Adrenal gland (tissue), 12 donors: ENCODE data around the gene NDUFB7. TPM values are rescaled to one million over a fixed set of nuclear protein-coding genes. Genes with fewer than 3 reads are reported as not detected.
A peak's percentile ranks its signal among the peaks of the same experiment; 100 is the strongest.
"Not testable (repeated sequence)": the region's sequence is repeated elsewhere in the genome, so short reads cannot be mapped to it uniquely, and the experiment has no call there.

ENCODE experiments used
- DNase-seq, 7 donors: peaks; one replicate each; pipeline ENCODE4 v3.0.0-alpha.2; 2019 to 2020
- H3K27ac ChIP-seq, 5 donors: fragments of 200-600 bp; sonication (generic) in 4 of 5; 1 replicate in 3 of 5; 2 replicates in 2 of 5; pipeline versions ENCODE4 v1.5.1 to v1.8.0; 2016 to 2020; ENCODE audit warnings: mild to moderate bottlenecking in 1 of 5
- H3K27me3 ChIP-seq: fragments of 200-600 bp; 2 replicates; pipeline ENCODE4 v1.8.0; 2021
- H3K36me3 ChIP-seq, 2 donors: fragments of 200-600 bp; replicated peaks in 1 of 2; 1 replicate in 1 of 2; 2 replicates in 1 of 2; pipeline versions ENCODE4 v1.5.1 to v1.8.0; 2018 to 2022
- H3K4me1 ChIP-seq, 2 donors: fragments of 200-600 bp; replicated peaks in 1 of 2; 1 replicate in 1 of 2; 2 replicates in 1 of 2; pipeline versions ENCODE4 v1.5.1 to v1.8.0; 2018 to 2021
- H3K4me3 ChIP-seq, 4 donors: fragments of 200-600 bp; sonication (generic) in 3 of 4; one replicate each; pipeline ENCODE4 v1.5.1; 2016 to 2018
- H3K9me3 ChIP-seq, 3 donors: fragments of 200-600 bp; sonication (generic) in 1 of 3; replicated peaks in 1 of 3; 1 replicate in 2 of 3; 2 replicates in 1 of 3; pipeline versions ENCODE4 v1.5.1 to v1.8.0; 2016 to 2021
- POLR2A ChIP-seq, 2 donors: fragments of 450-650 bp; IDR thresholded peaks; one replicate each; pipeline ENCODE4 v1.6.1; 2017; ENCODE audit warnings: antibody characterized with exemption in 2 of 2, mild to moderate bottlenecking in 2 of 2, moderate library complexity in 1 of 2
- WGBS, 4 donors: extraction: QIAGEN DNeasy Blood & Tissue Kit in 2 of 4; methylation state at CpG; one replicate each; pipeline versions ENCODE4 v1.1.5 to v1.1.7; 2013 to 2017; 5-methylcytosine and 5-hydroxymethylcytosine counted together
- intact Hi-C, 2 donors: fragments of 100-400 bp; cut with DNase I; formaldehyde crosslinking; loops; one replicate each; pipeline versions ENCODE4 v1.14.1 to v1.15.0; 2022 to 2023
- polyA plus RNA-seq, 3 donors: library from polyadenylated mRNA; stranded (reverse); fragments of 200-250 nt in 2 of 3; fragments of 350-450 nt in 1 of 3; fragmentation: Illumina TruSeq in 1 of 3; extraction: RNeasy Lipid Tissue Mini Kit (QIAGEN cat#74804) in 1 of 3; gene quantifications; one replicate each; pipeline ENCODE4 v1.2.3, GENCODE V29; 2013 to 2014
- total RNA-seq, 9 donors: library from RNA; depleted of rRNA in 4 of 9; stranded (reverse); fragments of >200 nt in 4 of 9; fragments of 120-200 nt in 1 of 9; fragmentation: NEBNext Ultra II Directional in 1 of 9; extraction: Animal tissue kit (Norgen Biotek cat#: 25700) in 1 of 9; gene quantifications; one replicate each; pipeline versions ENCODE4 v1.1.0 to v1.2.4, GENCODE V29; 2013 to 2023
- TF ChIP-seq, protein P1 (sequence below), 6 experiments: fragments of 450-650 bp in 4 of 6; fragments of 200-600 bp in 2 of 6; sonication (generic) in 1 of 6; IDR thresholded peaks; 1 replicate in 5 of 6; 2 replicates in 1 of 6; pipeline versions ENCODE4 v1.5.1 to v1.8.0; 2016 to 2021; ENCODE audit warnings: antibody characterized with exemption in 6 of 6, mild to moderate bottlenecking in 2 of 6, moderate library complexity in 1 of 6
- donor health status: healthy with polysubstance abuse.
- donor health status: Bipolar disorder and iron deficiency.
- donor health status: DM: yes; HTN: yes; CAD: no.
- donor health status: DM: no; HTN: no; CAD: no.
- donor health status: DM: no; HTN: no; CAD: no.
- donor health status: DM: yes; HTN: yes; CAD: no.

NDUFB7 gene
- total and polyA plus RNA-seq, 12 donors, result 19.1 to 848 (median 365) TPM

- H3K9me3 ChIP-seq, intact Hi-C loops, H3K4me3 ChIP-seq, H3K27me3 ChIP-seq, H3K36me3 ChIP-seq: not testable (repeated sequence)
- H3K4me1 ChIP-seq, result peaks cover 24 to 45% of the 10 kb centered on the region in 2 donors
- WGBS, 4 donors, result 53 to 62% (median 60%) methylated on average over 12 of the region's 12 CpGs
- peak overlapping the region in 4 of 5 donors; percentile 35 to 82 (median 58) for H3K27ac ChIP-seq
- peak in 6 of 7 donors; percentile 67 to 85 (median 74) for DNase-seq
- TF ChIP-seq, protein P1, sequence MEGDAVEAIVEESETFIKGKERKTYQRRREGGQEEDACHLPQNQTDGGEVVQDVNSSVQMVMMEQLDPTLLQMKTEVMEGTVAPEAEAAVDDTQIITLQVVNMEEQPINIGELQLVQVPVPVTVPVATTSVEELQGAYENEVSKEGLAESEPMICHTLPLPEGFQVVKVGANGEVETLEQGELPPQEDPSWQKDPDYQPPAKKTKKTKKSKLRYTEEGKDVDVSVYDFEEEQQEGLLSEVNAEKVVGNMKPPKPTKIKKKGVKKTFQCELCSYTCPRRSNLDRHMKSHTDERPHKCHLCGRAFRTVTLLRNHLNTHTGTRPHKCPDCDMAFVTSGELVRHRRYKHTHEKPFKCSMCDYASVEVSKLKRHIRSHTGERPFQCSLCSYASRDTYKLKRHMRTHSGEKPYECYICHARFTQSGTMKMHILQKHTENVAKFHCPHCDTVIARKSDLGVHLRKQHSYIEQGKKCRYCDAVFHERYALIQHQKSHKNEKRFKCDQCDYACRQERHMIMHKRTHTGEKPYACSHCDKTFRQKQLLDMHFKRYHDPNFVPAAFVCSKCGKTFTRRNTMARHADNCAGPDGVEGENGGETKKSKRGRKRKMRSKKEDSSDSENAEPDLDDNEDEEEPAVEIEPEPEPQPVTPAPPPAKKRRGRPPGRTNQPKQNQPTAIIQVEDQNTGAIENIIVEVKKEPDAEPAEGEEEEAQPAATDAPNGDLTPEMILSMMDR (IDR thresholded peaks at IDR 0.05), result peak in 5 of 6 experiments; percentile 5 to 34 (median 19)
These were observed 20.5 kb downstream of the NDUFB7 start for GRCh38 chr19:14551134-14552005.

- intact Hi-C loops, result no loop called here
- 53 to 62% (median 53%) methylated on average over 9 to 15 of the region's 15 CpGs for WGBS, 4 donors
- Histone ChIP-seq H3K9me3 (no peaks in the 10 kb centered on the region), H3K27me3 (no peaks in the 10 kb centered on the region), H3K27ac (peak overlapping the region in 2 of 5 donors; percentile 17 to 23), H3K36me3 (peaks cover 0 to 9% of the 10 kb centered on the region in 2 donors), H3K4me3 (no peak overlapping the region), H3K4me1 (peaks cover 31 to 45% of the 10 kb centered on the region in 2 donors)
- TF ChIP-seq POLR2A (IDR thresholded peaks at IDR 0.05), result no peak
- TF ChIP-seq, protein P1 (IDR thresholded peaks at IDR 0.05), result no peak
- peak in 6 of 7 donors; percentile 54 to 73 (median 69) for DNase-seq
These were observed 21.6 kb downstream of the NDUFB7 start for GRCh38 chr19:14550201-14550754.

GRCh38 chr19:14545716-14546082, 26.2 kb downstream of the NDUFB7 start:
- no peak for DNase-seq
- peak overlapping the region in 3 of 5 donors; percentile 50 to 74 (median 74) for H3K27ac ChIP-seq
- peaks cover 0 to 9% of the 10 kb centered on the region in 2 donors for H3K36me3 ChIP-seq
- no peaks in the 10 kb centered on the region for H3K9me3 ChIP-seq
- no peak overlapping the region for H3K4me3 ChIP-seq
- H3K4me1 ChIP-seq, result peaks cover 19 to 28% of the 10 kb centered on the region in 2 donors
- no peak for TF ChIP-seq POLR2A (IDR thresholded peaks at IDR 0.05)
- TF ChIP-seq, protein P1 (IDR thresholded peaks at IDR 0.05), result no peak
- WGBS, 4 donors, result 51 to 92% (median 58%) methylated on average over 2 to 9 of the region's 9 CpGs
- H3K27me3 ChIP-seq, result no peaks in the 10 kb centered on the region
- intact Hi-C loops, result no loop called here

DNA sequence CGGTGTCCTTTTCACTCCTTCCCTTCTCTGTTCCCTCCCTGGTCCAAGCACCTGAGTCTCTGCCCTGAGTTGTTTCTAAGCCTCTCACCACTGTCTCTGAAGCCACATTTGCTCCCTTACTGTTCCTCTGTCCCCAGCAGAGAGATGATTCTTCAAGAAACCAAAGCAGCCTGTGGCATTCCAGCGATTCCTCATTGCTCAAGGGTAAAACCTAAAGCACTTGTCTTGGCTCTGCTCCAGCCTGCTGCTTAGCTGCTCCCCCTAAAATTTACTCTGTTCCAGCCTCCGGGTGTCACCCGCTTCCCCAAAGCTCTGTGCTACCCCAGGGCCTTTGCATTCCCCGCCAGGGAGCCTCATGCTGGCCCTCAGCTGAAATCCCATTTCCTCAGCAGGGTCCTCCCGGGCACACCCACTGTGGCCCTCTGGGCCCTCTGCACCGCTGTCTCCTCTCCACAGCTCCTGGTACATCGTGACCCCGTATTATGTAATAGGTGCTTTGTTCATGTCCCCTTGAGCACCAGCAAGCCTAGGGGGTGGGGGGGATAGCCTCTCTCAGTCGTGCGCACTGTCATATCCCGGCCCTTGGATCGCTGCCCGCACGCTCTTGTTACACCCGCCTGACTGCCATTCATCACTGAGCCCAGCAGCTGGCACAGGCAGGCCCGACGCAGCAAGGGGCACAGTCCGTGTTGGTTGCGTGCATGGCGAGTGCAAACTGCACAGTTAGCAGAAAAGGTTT, 26.7 kb downstream of the NDUFB7 start:
- Histone ChIP-seq H3K9me3 (no peaks in the 10 kb centered on the region), H3K4me1 (peaks cover 16 to 23% of the 10 kb centered on the region in 2 donors), H3K27ac (peak overlapping the region; percentile 11 to 74 (median 50)), H3K27me3 (no peaks in the 10 kb centered on the region), H3K4me3 (no peak overlapping the region), H3K36me3 (peaks cover 0 to 9% of the 10 kb centered on the region in 2 donors)
- TF ChIP-seq POLR2A (IDR thresholded peaks at IDR 0.05), result peak in 1 of 2 donors; percentile 37
- TF ChIP-seq, protein P1 (IDR thresholded peaks at IDR 0.05), result no peak
- intact Hi-C loops, result no loop called here
- 48 to 60% (median 49%) methylated on average over 21 of the region's 21 CpGs for WGBS, 4 donors
- peak; percentile 90 to 98 (median 93) for DNase-seq
